T-helper 1 cell treated with Interleukin-12 subunit alpha and Interleukin-12 subunit beta and Interleukin-4 antibody, amounts not matched to agents 30 μg/mL and 1 μg/mL, for 36 hours (primary cell): ENCODE results near the gene SLC6A8.
"Not testable (repeated sequence)": the region's sequence is repeated elsewhere in the genome, so short reads cannot be mapped to it uniquely, and the experiment has no call there.

Experiments
- H3K27ac Mint-ChIP-seq: one replicate; pipeline ENCODE4 v1.8.0; 2021; ENCODE audit warnings: mild to moderate bottlenecking, mixed read lengths
- H3K27me3 Mint-ChIP-seq: one replicate; pipeline ENCODE4 v1.8.0; 2021; ENCODE audit warnings: low read depth, mixed read lengths
- H3K36me3 Mint-ChIP-seq: one replicate; pipeline ENCODE4 v1.8.0; 2021; ENCODE audit warnings: low read depth, mixed read lengths
- H3K4me1 Mint-ChIP-seq: one replicate; pipeline ENCODE4 v1.8.0; 2021; ENCODE audit warnings: low read depth, mixed read lengths
- H3K4me3 Mint-ChIP-seq: one replicate; pipeline ENCODE4 v1.8.0; 2021; ENCODE audit warnings: mild to moderate bottlenecking, moderate library complexity, mixed read lengths
- H3K9me3 Mint-ChIP-seq: one replicate; pipeline ENCODE4 v1.8.0; 2021; ENCODE audit warnings: mixed read lengths

Gene SLC6A8

GRCh38 chrX:153731845-153732215 lies 44.1 kb downstream of the SLC6A8 start:
- H3K36me3 Mint-ChIP-seq = peaks cover 33% of the 10 kb centered on the region
- H3K27ac Mint-ChIP-seq = peak overlapping the region; percentile 57
- peaks cover 9% of the 10 kb centered on the region for H3K9me3 Mint-ChIP-seq
- H3K4me1 Mint-ChIP-seq = peaks cover 21% of the 10 kb centered on the region
- H3K4me3 Mint-ChIP-seq = no peak overlapping the region
- H3K27me3 Mint-ChIP-seq = no peaks in the 10 kb centered on the region

DNA sequence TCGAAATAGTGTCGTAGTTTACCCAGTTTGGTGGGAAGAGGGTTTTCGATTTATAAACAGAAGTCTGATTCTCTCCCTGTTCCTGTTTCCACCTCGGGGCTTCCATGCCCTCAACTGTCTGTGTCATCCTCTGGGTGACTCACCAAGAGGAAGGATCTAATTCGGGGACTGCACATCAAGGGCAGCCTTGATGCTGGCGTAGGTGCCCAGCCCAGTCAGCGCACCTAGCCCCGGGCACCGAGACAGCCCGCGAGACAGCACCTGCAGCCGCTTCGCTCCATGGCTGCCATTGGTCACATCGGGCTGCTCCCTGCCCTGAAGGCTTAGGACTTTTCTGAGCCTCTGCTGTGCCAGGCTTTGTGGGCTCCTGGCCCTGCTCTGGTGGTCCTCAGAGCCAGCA lies 44.7 kb downstream of the SLC6A8 start:
- Mint-ChIP-seq H3K27ac (no peak overlapping the region), H3K27me3 (no peaks in the 10 kb centered on the region), H3K4me1 (peaks cover 20% of the 10 kb centered on the region), H3K9me3 (peaks cover 9% of the 10 kb centered on the region), H3K36me3 (peaks cover 33% of the 10 kb centered on the region), H3K4me3 (no peak overlapping the region)

GRCh38 chrX:153733651-153734240 lies 46.0 kb downstream of the SLC6A8 start:
- Mint-ChIP-seq H3K9me3 (peaks cover 9% of the 10 kb centered on the region), H3K36me3 (peaks cover 32% of the 10 kb centered on the region), H3K27me3 (no peaks in the 10 kb centered on the region), H3K4me1 (peaks cover 18% of the 10 kb centered on the region), H3K27ac (no peak overlapping the region), H3K4me3 (no peak overlapping the region)

- no peak overlapping the region for H3K27ac Mint-ChIP-seq
- peaks cover 21% of the 10 kb centered on the region for H3K4me1 Mint-ChIP-seq
- H3K36me3 Mint-ChIP-seq = peaks cover 29% of the 10 kb centered on the region
- H3K4me3 Mint-ChIP-seq = no peak overlapping the region
- H3K9me3 Mint-ChIP-seq = peaks cover 9% of the 10 kb centered on the region
- no peaks in the 10 kb centered on the region for H3K27me3 Mint-ChIP-seq
Measured at GRCh38 chrX:153734871-153735270, 47.1 kb downstream of the SLC6A8 start.

GRCh38 chrX:153735274-153735673 lies 47.5 kb downstream of the SLC6A8 start:
- H3K27ac Mint-ChIP-seq = no peak overlapping the region
- H3K27me3 Mint-ChIP-seq = no peaks in the 10 kb centered on the region
- H3K4me1 Mint-ChIP-seq = peaks cover 24% of the 10 kb centered on the region
- peaks cover 30% of the 10 kb centered on the region for H3K36me3 Mint-ChIP-seq
- no peak overlapping the region for H3K4me3 Mint-ChIP-seq
- peaks cover 9% of the 10 kb centered on the region for H3K9me3 Mint-ChIP-seq

- H3K9me3 Mint-ChIP-seq = peaks cover 8% of the 10 kb centered on the region
- no peaks in the 10 kb centered on the region for H3K27me3 Mint-ChIP-seq
- H3K27ac Mint-ChIP-seq = no peak overlapping the region
- H3K36me3 Mint-ChIP-seq = peaks cover 28% of the 10 kb centered on the region
- no peak overlapping the region for H3K4me3 Mint-ChIP-seq
- peaks cover 25% of the 10 kb centered on the region for H3K4me1 Mint-ChIP-seq
Measured at GRCh38 chrX:153736071-153736820, 48.5 kb downstream of the SLC6A8 start.

GRCh38 chrX:153736871-153737441 lies 49.2 kb downstream of the SLC6A8 start:
- Mint-ChIP-seq H3K27ac (no peak overlapping the region), H3K27me3 (no peaks in the 10 kb centered on the region), H3K4me1 (peaks cover 19% of the 10 kb centered on the region), H3K4me3 (no peak overlapping the region), H3K9me3 (peaks cover under 1% of the 10 kb centered on the region), H3K36me3 (peaks cover 22% of the 10 kb centered on the region)

GRCh38 chrX:153738056-153738605 lies 50.4 kb downstream of the SLC6A8 start:
- H3K36me3 Mint-ChIP-seq = peaks cover 17% of the 10 kb centered on the region
- H3K4me3 Mint-ChIP-seq = no peak overlapping the region
- H3K27me3 Mint-ChIP-seq = no peaks in the 10 kb centered on the region
- H3K9me3 Mint-ChIP-seq = no peaks in the 10 kb centered on the region
- no peak overlapping the region for H3K27ac Mint-ChIP-seq
- H3K4me1 Mint-ChIP-seq = peaks cover 19% of the 10 kb centered on the region

GRCh38 chrX:153739754-153740486 lies 52.2 kb downstream of the SLC6A8 start:
- peak overlapping the region; percentile 80 for H3K4me3 Mint-ChIP-seq
- no peaks in the 10 kb centered on the region for H3K9me3 Mint-ChIP-seq
- no peaks in the 10 kb centered on the region for H3K27me3 Mint-ChIP-seq
- H3K36me3 Mint-ChIP-seq = peaks cover 14% of the 10 kb centered on the region
- peak overlapping the region; percentile 85 for H3K27ac Mint-ChIP-seq
- H3K4me1 Mint-ChIP-seq = peaks cover 19% of the 10 kb centered on the region

DNA sequence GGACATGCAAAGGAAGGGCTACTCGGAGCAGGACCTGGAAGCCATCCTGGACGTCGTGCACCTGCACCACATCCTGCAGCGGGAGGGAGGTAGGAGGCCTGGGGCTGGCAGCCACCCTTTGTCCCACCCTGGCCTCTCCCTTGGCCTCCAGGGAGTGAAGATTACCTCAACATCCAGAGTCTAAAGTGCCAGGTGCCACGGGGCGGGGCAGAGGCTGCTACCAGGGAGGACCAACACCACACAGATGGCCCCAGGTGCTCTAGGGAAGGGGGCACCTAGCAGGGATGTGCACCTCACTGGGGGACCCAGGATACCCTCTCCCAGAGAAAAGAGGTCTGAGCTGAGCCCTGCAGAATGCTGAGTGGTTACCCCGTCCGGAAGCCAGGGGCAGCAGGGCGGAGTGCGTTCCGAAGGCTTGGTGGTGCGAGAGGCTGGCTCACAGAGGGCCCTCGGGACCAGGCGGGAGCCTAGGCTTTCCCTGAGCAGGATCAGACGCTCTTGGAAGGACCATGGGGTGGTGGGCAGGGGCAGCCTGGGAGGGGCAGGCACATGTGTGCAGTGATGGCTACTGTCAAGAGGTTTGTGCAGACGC lies 53.0 kb downstream of the SLC6A8 start:
- H3K27ac Mint-ChIP-seq = peak overlapping the region; percentile 85
- H3K4me1 Mint-ChIP-seq = peaks cover 15% of the 10 kb centered on the region
- H3K9me3 Mint-ChIP-seq = no peaks in the 10 kb centered on the region
- peaks cover 7% of the 10 kb centered on the region for H3K36me3 Mint-ChIP-seq
- no peaks in the 10 kb centered on the region for H3K27me3 Mint-ChIP-seq
- H3K4me3 Mint-ChIP-seq = peak overlapping the region; percentile 80

DNA sequence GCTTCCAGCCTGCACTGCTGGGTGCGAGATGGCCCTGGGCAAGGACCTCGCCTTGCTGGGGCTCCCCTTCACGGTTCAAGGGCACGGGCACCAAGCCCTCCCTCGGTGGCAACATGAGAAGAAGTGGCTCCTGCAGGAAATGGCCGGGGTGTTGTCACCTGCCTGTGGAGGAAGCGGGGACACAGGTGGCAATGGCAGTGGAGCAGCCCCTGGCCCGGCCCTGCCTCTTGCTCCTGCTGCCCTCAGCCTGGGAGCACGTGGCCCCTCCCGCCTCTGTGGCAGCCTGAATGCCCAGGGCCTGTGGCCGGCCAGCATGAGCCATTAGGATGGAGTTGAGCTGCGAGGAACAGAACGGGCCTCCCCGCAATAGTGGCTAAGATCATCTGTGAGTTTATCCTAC lies 53.7 kb downstream of the SLC6A8 start:
- H3K36me3 Mint-ChIP-seq = peaks cover 7% of the 10 kb centered on the region

GRCh38 chrX:153742111-153742510 lies 54.4 kb downstream of the SLC6A8 start:
- H3K36me3 Mint-ChIP-seq, H3K27ac Mint-ChIP-seq: not testable (repeated sequence)
- peaks cover 14% of the 10 kb centered on the region for H3K4me1 Mint-ChIP-seq

More for the DNA sequence above, 53.7 kb downstream of the SLC6A8 start:
- Mint-ChIP-seq H3K27ac (peak overlapping the region; percentile 45), H3K4me3 (peak overlapping the region; percentile 80), H3K4me1 (peaks cover 14% of the 10 kb centered on the region), H3K27me3 (no peaks in the 10 kb centered on the region), H3K9me3 (no peaks in the 10 kb centered on the region)

DNA sequence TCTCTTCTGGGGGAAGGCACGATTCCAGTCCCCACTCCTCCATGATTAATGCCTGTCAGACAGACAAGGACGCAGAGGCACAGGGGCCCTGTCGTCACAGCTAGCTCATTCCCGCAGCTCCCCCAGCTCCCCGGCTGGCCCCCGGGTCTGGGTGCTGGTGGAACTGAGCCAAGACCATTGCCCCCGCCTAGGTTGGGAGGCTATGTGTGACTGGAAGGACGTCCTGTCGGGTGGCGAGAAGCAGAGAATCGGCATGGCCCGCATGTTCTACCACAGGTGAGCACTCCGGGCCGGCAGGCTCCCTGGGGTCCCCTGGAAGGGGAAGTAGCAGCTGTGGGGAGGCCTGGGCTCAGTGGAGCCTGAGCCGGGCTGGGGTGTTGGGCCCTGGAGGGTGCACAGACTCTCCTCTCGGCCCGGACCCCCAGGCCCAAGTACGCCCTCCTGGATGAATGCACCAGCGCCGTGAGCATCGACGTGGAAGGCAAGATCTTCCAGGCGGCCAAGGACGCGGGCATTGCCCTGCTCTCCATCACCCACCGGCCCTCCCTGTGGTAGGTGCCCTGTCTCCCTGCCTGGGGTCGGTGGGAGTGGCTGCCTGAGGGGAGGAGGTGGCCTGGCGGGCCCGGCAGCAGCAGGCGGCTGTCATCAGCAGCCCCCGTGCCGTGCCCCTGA lies 55.2 kb downstream of the SLC6A8 start:
- not testable (repeated sequence) for H3K9me3 Mint-ChIP-seq, H3K4me3 Mint-ChIP-seq, H3K36me3 Mint-ChIP-seq, H3K27me3 Mint-ChIP-seq, H3K27ac Mint-ChIP-seq
- peaks cover 14% of the 10 kb centered on the region for H3K4me1 Mint-ChIP-seq

More at GRCh38 chrX:153742111-153742510, 54.4 kb downstream of the SLC6A8 start:
- H3K4me3 Mint-ChIP-seq, H3K9me3 Mint-ChIP-seq, H3K27me3 Mint-ChIP-seq: not testable (repeated sequence)
